CD8-positive, alpha-beta memory T cell (primary cell): ENCODE data around the gene PRAC1. TPM values are rescaled to one million over a fixed set of nuclear protein-coding genes. Genes with fewer than 3 reads are reported as not detected.
"Not testable (repeated sequence)": the region's sequence is repeated elsewhere in the genome, so short reads cannot be mapped to it uniquely, and the experiment has no call there.

Experiments
- CTCF ChIA-PET: fragments of 350-600 bp; sonication (Branson Sonifier 250); formaldehyde crosslinking; loops from one replicate; lab custom pipeline; 2021; ENCODE audit warnings: antibody characterized with exemption; lab: Charles Lee
- POLR2A ChIA-PET: fragments of 350-600 bp; sonication (Branson Sonifier 250); formaldehyde crosslinking; loops from one replicate; lab custom pipeline; 2021; ENCODE audit warnings: antibody characterized with exemption; lab: Charles Lee
- DNase-seq, 5 donors: peaks; one replicate each; pipeline versions ENCODE4 v3.0.0 to v3.0.0-alpha.2; 2020 to 2022; ENCODE audit warnings: mixed read lengths in 1 of 5
- H3K27ac ChIP-seq: one replicate; pipeline ENCODE4 v1.7.0; 2013; ENCODE audit warnings: low read depth, mild to moderate bottlenecking, low read length, moderate library complexity
- H3K27me3 ChIP-seq: 2 replicates; pipeline ENCODE4 v1.7.0; 2013; ENCODE audit warnings: low read length, mild to moderate bottlenecking; ENCODE audit not compliant: insufficient read depth, poor library complexity, severe bottlenecking
- H3K36me3 ChIP-seq: 2 replicates; pipeline ENCODE4 v1.7.0; 2013; ENCODE audit warnings: mild to moderate bottlenecking, low read length, moderate library complexity; ENCODE audit not compliant: insufficient read depth
- H3K4me1 ChIP-seq: 2 replicates; pipeline ENCODE4 v1.7.0; 2013; ENCODE audit warnings: mild to moderate bottlenecking, low read length, moderate library complexity; ENCODE audit not compliant: insufficient read depth
- H3K4me3 ChIP-seq: 2 replicates; pipeline ENCODE4 v1.7.0; 2013; ENCODE audit warnings: mild to moderate bottlenecking, low read length
- H3K9me3 ChIP-seq: 2 replicates; pipeline ENCODE4 v1.7.0; 2013; ENCODE audit warnings: mild to moderate bottlenecking, low read length
- H3K27ac Mint-ChIP-seq, 8 donors: one replicate each; pipeline ENCODE4 v1.8.0; 2020 to 2021; ENCODE audit warnings: mixed read lengths in 8 of 8, mild to moderate bottlenecking in 6 of 8, inconsistent platforms in 3 of 8, moderate library complexity in 3 of 8
- H3K27me3 Mint-ChIP-seq, 2 donors: one replicate each; pipeline ENCODE4 v1.8.0; 2020 to 2021; ENCODE audit warnings: mixed read lengths in 2 of 2, mild to moderate bottlenecking in 1 of 2, moderate library complexity in 1 of 2
- H3K36me3 Mint-ChIP-seq, 3 donors: one replicate each; pipeline ENCODE4 v1.8.0; 2020 to 2021; ENCODE audit warnings: mixed read lengths in 3 of 3, inconsistent platforms in 1 of 3, mild to moderate bottlenecking in 1 of 3
- H3K4me1 Mint-ChIP-seq, 3 donors: one replicate each; pipeline ENCODE4 v1.8.0; 2020 to 2021; ENCODE audit warnings: mixed read lengths in 3 of 3, inconsistent platforms in 1 of 3, mild to moderate bottlenecking in 1 of 3
- H3K4me3 Mint-ChIP-seq, 7 donors: one replicate each; pipeline ENCODE4 v1.8.0; 2020 to 2021; ENCODE audit warnings: mixed read lengths in 7 of 7, mild to moderate bottlenecking in 6 of 7, moderate library complexity in 4 of 7, inconsistent platforms in 2 of 7
- H3K9me3 Mint-ChIP-seq, 5 donors: one replicate each; pipeline ENCODE4 v1.8.0; 2020 to 2022; ENCODE audit warnings: mixed read lengths in 5 of 5, mild to moderate bottlenecking in 3 of 5, moderate library complexity in 2 of 5, inconsistent platforms in 1 of 5
- polyA plus RNA-seq: library from polyadenylated mRNA; unstranded; fragments of 300-500 nt; fragmentation: Illumina TruSeq; gene quantifications from one replicate; pipeline ENCODE4 v1.2.3, GENCODE V29; 2021
- total RNA-seq, 2 experiments: library from RNA; stranded (reverse); gene quantifications; one replicate each; pipeline ENCODE4 v1.2.3, GENCODE V29; 2021

The PRAC1 gene
- total and polyA plus RNA-seq, 3 experiments from 2014 or later = not detected

GRCh38 chr17:48717367-48718226 lies 4.7 kb downstream of the PRAC1 start:
- ChIA-PET CTCF (interaction anchor here (1.0 to 1.5 kb wide), 4 partner anchors 12 to 81 kb away, joined by 3 to 5 read pairs (median 4); no protein-coding TSS in a partner anchor), POLR2A (no interaction called here)
- Histone ChIP-seq H3K27ac (no peak overlapping the region), H3K4me3 (no peak overlapping the region), H3K36me3 (no peaks in the 10 kb centered on the region), H3K27me3 (peaks cover 54% of the 10 kb centered on the region), H3K9me3 (no peaks in the 10 kb centered on the region), H3K4me1 (peaks cover 15% of the 10 kb centered on the region)
- Mint-ChIP-seq H3K27ac (peak overlapping the region in 3 of 8 donors; percentile 14 to 73 (median 55)), H3K27me3 (peaks cover 85 to 93% of the 10 kb centered on the region in 2 donors), H3K4me1 (peaks cover 7 to 22% (median 11%) of the 10 kb centered on the region in 3 donors), H3K9me3 (peaks cover 0 to 20% (median 6%) of the 10 kb centered on the region in 5 donors), H3K4me3 (peak overlapping the region in 4 of 7 donors; percentile 4 to 52 (median 32)), H3K36me3 (no peaks in the 10 kb centered on the region)
- DNase-seq = no peak

DNA sequence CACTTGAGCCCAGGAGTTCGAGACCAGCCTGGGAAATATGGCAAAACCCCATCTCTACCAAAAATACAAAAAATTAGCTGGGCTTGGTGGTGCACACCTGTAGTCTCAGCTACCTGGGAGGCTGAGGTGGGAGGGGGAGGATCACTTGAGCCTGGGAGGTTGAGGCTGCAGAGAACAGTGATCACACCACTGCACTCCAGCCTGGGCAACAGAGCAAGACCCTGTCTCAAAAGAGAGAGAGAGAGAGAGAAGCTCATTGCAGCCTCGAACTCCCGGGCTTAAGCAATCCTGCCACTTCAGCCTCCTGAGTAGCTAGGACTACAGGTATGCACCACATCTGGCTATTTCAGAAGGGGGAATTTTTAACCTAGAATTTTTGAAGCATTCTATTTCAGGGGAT lies 5.8 kb downstream of the PRAC1 start:
- H3K27ac Mint-ChIP-seq = peak overlapping the region in 1 of 8 donors; percentile 73
- Histone ChIP-seq H3K4me1 (peaks cover 15% of the 10 kb centered on the region), H3K27me3 (peaks cover 47% of the 10 kb centered on the region)
- H3K36me3 ChIP-seq, H3K36me3 Mint-ChIP-seq, POLR2A ChIA-PET, H3K4me3 Mint-ChIP-seq, DNase-seq, H3K27ac ChIP-seq, H3K9me3 ChIP-seq, H3K4me3 ChIP-seq: not testable (repeated sequence)
- peaks cover 7 to 22% (median 11%) of the 10 kb centered on the region in 3 donors for H3K4me1 Mint-ChIP-seq
- H3K9me3 Mint-ChIP-seq = peaks cover 0 to 20% (median 6%) of the 10 kb centered on the region in 5 donors
- CTCF ChIA-PET = interaction anchor here (0.6 to 1.0 kb wide), 2 partner anchors 56 to 80 kb away, joined by 3 to 4 read pairs; no protein-coding TSS in a partner anchor
- peaks cover 78 to 89% of the 10 kb centered on the region in 2 donors for H3K27me3 Mint-ChIP-seq

- no peak overlapping the region for H3K27ac ChIP-seq
- peaks cover 50% of the 10 kb centered on the region for H3K27me3 ChIP-seq
- ChIA-PET CTCF (interaction anchor here (1.4 kb wide), 1 partner anchor 163 kb away, joined by 3 read pairs; no protein-coding TSS in a partner anchor), POLR2A (no interaction called here)
- peaks cover 73 to 85% of the 10 kb centered on the region in 2 donors for H3K27me3 Mint-ChIP-seq
- no peak for DNase-seq
- peaks cover 0 to 18% (median 6%) of the 10 kb centered on the region in 5 donors for H3K9me3 Mint-ChIP-seq
- H3K4me3 Mint-ChIP-seq = peak overlapping the region in 2 of 7 donors; percentile 9 to 22
- no peak overlapping the region for H3K4me3 ChIP-seq
- no peaks in the 10 kb centered on the region for H3K36me3 ChIP-seq
- H3K9me3 ChIP-seq = no peaks in the 10 kb centered on the region
- H3K36me3 Mint-ChIP-seq = no peaks in the 10 kb centered on the region
- H3K27ac Mint-ChIP-seq = peak overlapping the region in 1 of 8 donors; percentile 48
- H3K4me1 ChIP-seq = peaks cover 15% of the 10 kb centered on the region
- H3K4me1 Mint-ChIP-seq = peaks cover 7 to 22% (median 11%) of the 10 kb centered on the region in 3 donors
These were observed 6.6 kb downstream of the PRAC1 start for GRCh38 chr17:48715496-48716399.

DNA sequence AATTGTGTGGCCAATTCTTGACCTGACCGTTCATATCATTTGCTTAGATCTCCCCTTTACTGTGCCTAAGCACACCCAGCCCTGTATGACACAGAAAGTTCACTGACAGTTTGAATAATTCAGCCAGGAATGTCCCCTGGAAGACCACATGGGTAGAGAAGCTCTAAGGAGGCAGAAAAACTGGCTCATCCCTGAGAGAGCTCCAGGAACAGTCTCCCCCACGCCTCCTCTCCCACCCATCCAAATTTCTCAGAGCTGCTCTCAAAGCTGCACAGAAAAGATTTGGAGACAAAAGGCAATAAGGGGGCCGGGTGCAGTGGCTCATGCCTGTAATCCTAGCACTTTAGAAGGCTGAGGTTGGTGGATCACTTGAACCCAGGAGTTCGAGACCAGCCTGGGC lies 11.2 kb downstream of the PRAC1 start:
- peaks cover 49 to 81% of the 10 kb centered on the region in 2 donors for H3K27me3 Mint-ChIP-seq
- CTCF ChIA-PET = interaction anchor here (2.3 kb wide), 1 partner anchor 13 kb away, joined by 5 read pairs; the partner anchor contains the start of gene PRAC2

GRCh38 chr17:48704361-48705248 lies 17.7 kb downstream of the PRAC1 start:
- ChIA-PET POLR2A (no interaction called here), CTCF (interaction anchor here (0.7 to 1.8 kb wide), 4 partner anchors 9 to 174 kb away, joined by 3 to 4 read pairs (median 4); no protein-coding TSS in a partner anchor)
- no peaks in the 10 kb centered on the region for H3K4me1 Mint-ChIP-seq
- H3K9me3 ChIP-seq = no peaks in the 10 kb centered on the region
- no peak overlapping the region for H3K4me3 ChIP-seq
- no peak overlapping the region for H3K27ac ChIP-seq
- H3K27me3 Mint-ChIP-seq = peaks cover 30 to 81% of the 10 kb centered on the region in 2 donors
- no peak overlapping the region for H3K27ac Mint-ChIP-seq
- no peak overlapping the region for H3K4me3 Mint-ChIP-seq
- H3K9me3 Mint-ChIP-seq = no peaks in the 10 kb centered on the region
- H3K4me1 ChIP-seq = no peaks in the 10 kb centered on the region
- H3K36me3 Mint-ChIP-seq = peaks cover 0 to 6% (median 0%) of the 10 kb centered on the region in 3 donors
- H3K36me3 ChIP-seq = no peaks in the 10 kb centered on the region
- DNase-seq = no peak
- H3K27me3 ChIP-seq = peaks cover 15% of the 10 kb centered on the region

More for the DNA sequence above, 11.2 kb downstream of the PRAC1 start:
- POLR2A ChIA-PET = no interaction called here
- no peaks in the 10 kb centered on the region for H3K4me1 Mint-ChIP-seq
- H3K36me3 Mint-ChIP-seq = no peaks in the 10 kb centered on the region
- peak overlapping the region in 1 of 8 donors; percentile 32 for H3K27ac Mint-ChIP-seq
- H3K9me3 Mint-ChIP-seq = no peaks in the 10 kb centered on the region
- no peak for DNase-seq
- Histone ChIP-seq H3K9me3 (no peaks in the 10 kb centered on the region), H3K4me3 (no peak overlapping the region), H3K27ac (no peak overlapping the region), H3K27me3 (peaks cover 31% of the 10 kb centered on the region), H3K36me3 (no peaks in the 10 kb centered on the region), H3K4me1 (no peaks in the 10 kb centered on the region)
- no peak overlapping the region for H3K4me3 Mint-ChIP-seq

DNA sequence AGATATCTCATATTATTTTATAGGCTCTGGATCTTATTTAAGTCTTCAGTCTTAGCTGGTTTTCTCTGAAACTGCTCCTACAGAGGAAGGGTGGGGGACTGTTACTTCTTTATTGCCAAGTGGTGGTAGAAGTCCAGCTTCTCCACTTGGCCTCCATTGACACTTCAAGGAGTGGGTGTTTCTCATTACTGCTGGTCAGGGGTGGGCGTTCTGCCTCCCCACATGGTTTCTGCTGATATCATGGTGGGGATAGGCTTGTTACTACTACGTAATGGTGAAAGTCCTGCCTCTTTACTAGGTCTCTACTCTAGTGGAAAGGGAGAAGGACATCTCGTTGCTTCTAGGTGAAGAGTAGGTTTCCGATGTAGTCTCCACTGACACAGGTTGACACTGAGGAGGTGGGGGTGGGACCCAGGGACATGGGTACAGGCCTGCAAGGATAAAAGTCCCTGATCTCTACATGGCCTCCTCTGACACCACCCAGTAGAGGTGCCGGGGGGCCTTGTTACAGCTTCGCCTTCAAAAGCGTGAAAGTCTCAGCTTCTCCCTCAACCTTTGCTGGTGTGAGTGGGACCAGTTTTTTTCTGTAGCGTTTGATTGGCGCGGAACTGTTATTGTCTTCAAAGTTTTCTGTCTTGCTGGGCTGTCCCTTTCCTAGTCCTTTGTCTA lies 20.3 kb downstream of the PRAC1 start:
- Histone ChIP-seq H3K4me1 (no peaks in the 10 kb centered on the region), H3K27me3 (no peaks in the 10 kb centered on the region), H3K4me3 (no peak overlapping the region), H3K36me3 (no peaks in the 10 kb centered on the region), H3K9me3 (no peaks in the 10 kb centered on the region), H3K27ac (no peak overlapping the region)
- ChIA-PET POLR2A (no interaction called here), CTCF (interaction anchor here (0.6 kb wide), 1 partner anchor 102 kb away, joined by 3 read pairs; no protein-coding TSS in a partner anchor)
- Mint-ChIP-seq H3K4me3 (no peak overlapping the region), H3K9me3 (no peaks in the 10 kb centered on the region), H3K4me1 (no peaks in the 10 kb centered on the region), H3K36me3 (peaks cover 0 to 6% (median 0%) of the 10 kb centered on the region in 3 donors), H3K27me3 (peaks cover 26 to 71% of the 10 kb centered on the region in 2 donors), H3K27ac (no peak overlapping the region)
- DNase-seq = no peak
